ENCODE measurements around the gene COX4I2.
A peak's percentile ranks its signal among the peaks of the same experiment; 100 is the strongest.
"Not testable (repeated sequence)": the region's sequence is repeated elsewhere in the genome, so short reads cannot be mapped to it uniquely, and the experiment has no call there.

The COX4I2 gene

GRCh38 chr20:31637660-31638059 lies at the start of gene COX4I2:
COX4I2 (plus strand) TSS chr20:31637912; CDS start chr20:31639018, 1,106 bp downstream.
- DNase-seq (ENCODE audit: low read depth, low spot score), result no peak

- no peak for DNase-seq (ENCODE audit: low read depth, low spot score)
These were observed 46.9 kb upstream of the COX4I2 start for GRCh38 chr20:31590717-31591225.

- DNase-seq (ENCODE audit: low read depth, low spot score), result no peak
These were observed 44.3 kb upstream of the COX4I2 start for GRCh38 chr20:31593221-31594001.

GRCh38 chr20:31594002-31594557 lies 43.6 kb upstream of the COX4I2 start:
- DNase-seq (ENCODE audit: low read depth, low spot score), result no peak

DNA sequence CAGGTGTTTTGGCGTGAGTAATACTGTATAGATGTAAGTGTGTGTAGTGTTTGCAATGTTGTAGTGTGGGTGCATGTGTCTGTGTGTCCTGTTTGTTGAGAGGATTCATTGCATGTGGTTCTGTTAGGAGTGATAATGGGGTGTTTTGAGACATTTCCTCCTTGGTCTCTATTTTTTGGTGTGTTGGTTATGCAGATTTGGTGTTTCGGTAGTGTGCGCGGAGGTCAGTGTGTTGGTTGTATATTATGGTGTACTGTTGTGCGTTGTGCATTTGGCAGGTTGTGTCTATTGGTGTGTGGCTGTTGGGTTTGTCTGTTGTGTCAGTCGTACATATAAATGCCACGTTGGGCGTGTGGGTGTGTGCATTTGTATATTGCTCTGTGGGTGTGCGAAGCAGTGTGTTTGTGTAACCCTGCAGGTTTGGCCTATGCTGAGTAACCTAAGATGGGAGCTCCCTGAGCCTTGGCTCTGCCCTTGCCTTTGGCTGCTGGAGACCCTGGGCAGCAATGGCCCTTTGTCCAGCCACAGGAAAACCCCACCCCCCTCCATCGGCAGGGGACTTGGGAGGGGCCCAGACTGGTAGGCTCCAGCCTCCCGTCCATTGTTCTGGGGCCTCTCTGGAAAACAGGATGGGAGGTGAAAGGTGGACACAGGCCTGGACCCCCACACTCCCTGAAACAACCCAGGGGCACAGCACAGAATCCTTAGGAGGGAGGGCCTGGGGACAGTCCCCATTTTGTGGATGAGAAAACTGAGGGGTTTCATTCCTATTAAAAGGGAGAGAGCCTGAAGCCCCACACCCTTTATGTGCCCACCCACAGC lies 42.9 kb upstream of the COX4I2 start:
- no peak for DNase-seq (ENCODE audit: low read depth, low spot score)

DNA sequence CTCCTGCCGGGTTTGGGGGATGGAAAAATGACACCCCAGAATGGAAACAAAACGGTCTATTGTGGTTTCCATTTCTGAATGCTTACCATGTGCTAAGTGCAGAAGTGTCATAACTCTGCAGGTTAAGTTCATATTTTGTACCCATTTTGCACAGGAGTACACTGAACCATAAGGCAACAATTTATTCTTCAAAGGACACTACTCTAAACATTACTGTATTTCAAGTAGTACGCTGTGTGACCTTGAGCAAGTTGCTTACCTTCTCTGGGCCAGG lies 42.4 kb upstream of the COX4I2 start:
- DNase-seq (ENCODE audit: low read depth, low spot score), result no peak

- DNase-seq (ENCODE audit: low read depth, low spot score), result peak; percentile 92
These were observed 41.9 kb upstream of the COX4I2 start for GRCh38 chr20:31595654-31596411.

GRCh38 chr20:31596412-31596715 lies 41.3 kb upstream of the COX4I2 start:
- not testable (repeated sequence) for DNase-seq (ENCODE audit: low read depth, low spot score)

DNA sequence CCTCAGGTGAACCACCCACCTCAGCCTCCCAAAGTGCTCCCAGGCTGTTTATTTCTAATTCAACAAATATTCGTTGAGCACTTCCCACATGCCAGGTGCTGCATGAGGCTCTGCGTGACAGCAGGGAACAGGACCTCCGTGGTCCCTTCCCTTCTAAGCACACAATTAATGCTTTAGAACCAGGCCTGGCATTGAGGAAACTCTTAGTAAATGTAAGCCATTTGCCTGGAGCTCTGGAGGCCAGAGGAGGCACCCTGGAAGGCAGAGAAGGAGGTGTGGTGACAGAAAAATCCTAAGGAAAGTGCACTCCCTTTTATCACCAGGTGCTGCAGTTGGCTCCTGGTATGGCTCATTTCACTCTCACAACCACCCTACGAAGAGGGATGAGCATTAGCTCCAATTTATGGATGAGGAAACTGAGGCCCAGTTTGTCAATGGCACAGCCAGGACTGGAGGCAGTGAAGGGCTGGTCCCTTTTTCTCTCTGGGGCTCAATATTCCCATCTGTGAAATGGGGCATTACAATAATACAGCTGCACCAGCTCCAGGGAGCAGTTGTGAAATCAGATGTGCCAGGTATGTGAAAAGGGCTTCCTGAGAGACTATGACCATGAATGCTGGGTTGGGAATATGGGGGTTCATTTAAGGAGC lies 40.8 kb upstream of the COX4I2 start:
- DNase-seq (ENCODE audit: low read depth, low spot score), result no peak

GRCh38 chr20:31597481-31597855 lies 40.2 kb upstream of the COX4I2 start:
- DNase-seq (ENCODE audit: low read depth, low spot score), result no peak

GRCh38 chr20:31602431-31602778 lies 35.3 kb upstream of the COX4I2 start:
- DNase-seq (ENCODE audit: low read depth, low spot score), result no peak

DNA sequence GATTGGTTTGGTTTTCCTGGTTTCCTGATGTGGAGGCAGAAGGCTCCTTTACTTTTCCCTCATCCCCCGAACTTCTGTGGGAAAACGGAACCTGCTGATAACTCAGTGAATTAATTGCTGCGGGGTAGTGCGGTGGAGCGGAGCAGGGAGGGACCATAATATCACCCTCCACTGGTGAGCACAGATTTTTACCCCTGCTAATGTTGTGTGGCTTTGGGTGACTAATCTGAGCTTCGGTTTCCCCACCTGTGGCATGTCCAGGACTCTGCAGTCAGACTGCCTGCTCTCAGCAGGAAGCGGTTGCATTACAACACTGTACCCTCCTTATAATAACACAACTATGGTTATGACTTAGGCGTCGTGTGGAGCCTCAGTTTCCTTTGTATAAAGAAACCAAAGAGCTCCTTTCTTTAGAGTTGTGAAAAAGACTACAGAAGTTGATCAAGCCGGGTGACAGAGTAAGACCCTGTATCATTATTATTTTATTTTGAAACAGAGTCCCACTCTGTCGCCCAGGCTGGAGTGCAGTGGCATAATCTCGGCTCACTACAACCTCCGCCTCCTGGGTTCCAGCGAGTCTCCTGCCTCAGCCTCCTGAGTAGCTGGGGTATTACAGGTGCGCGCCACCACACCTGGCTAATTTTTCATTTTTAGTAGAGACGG lies 34.8 kb upstream of the COX4I2 start:
- no peak for DNase-seq (ENCODE audit: low read depth, low spot score)

GRCh38 chr20:31603822-31604566 lies 33.7 kb upstream of the COX4I2 start:
- DNase-seq (ENCODE audit: low read depth, low spot score), result peak; percentile 95

- no peak for DNase-seq (ENCODE audit: low read depth, low spot score)
These were observed 33.1 kb upstream of the COX4I2 start for GRCh38 chr20:31604567-31605030.

GRCh38 chr20:31605031-31605901 lies 32.4 kb upstream of the COX4I2 start, which contains the start of gene ID1:
ID1 (plus strand) TSS chr20:31605289; CDS start chr20:31605388, 99 bp downstream.
- peak; percentile 84 for DNase-seq (ENCODE audit: low read depth, low spot score)

DNA sequence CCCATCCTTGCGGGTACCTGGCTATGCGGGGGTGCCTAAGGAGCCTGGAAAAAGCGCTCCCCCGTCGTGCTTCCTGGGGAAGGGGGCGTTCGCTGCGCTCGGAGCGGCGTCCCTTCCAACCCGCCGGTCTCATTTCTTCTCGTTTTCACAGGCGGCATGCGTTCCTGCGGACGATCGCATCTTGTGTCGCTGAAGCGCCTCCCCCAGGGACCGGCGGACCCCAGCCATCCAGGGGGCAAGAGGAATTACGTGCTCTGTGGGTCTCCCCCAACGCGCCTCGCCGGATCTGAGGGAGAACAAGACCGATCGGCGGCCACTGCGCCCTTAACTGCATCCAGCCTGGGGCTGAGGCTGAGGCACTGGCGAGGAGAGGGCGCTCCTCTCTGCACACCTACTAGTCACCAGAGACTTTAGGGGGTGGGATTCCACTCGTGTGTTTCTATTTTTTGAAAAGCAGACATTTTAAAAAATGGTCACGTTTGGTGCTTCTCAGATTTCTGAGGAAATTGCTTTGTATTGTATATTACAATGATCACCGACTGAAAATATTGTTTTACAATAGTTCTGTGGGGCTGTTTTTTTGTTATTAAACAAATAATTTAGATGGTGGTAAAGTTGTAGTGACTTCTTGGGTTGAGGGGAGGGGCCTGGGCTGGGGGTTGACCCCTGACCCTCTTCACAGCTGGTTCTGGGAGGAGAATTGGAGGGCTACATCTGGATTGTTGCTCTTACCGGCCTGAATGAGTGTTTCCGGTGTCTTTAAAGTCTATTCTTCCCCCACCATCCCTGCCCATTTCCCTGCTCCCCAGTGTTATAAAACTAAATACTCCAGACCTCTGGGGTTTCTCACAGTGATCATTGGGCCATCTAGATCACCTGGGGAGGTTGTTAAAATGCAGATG lies 31.6 kb upstream of the COX4I2 start:
- no peak for DNase-seq (ENCODE audit: low read depth, low spot score)

GRCh38 chr20:31606804-31607639 lies 30.7 kb upstream of the COX4I2 start:
- DNase-seq (ENCODE audit: low read depth, low spot score), result no peak

Data from brain pericyte (primary cell).